ENCODE results near the gene TSPAN32. TPM values are rescaled to one million over a fixed set of nuclear protein-coding genes. Genes with fewer than 3 reads are reported as not detected.

Gene TSPAN32
- total and polyA plus RNA-seq, 4 experiments from 2014 or later = 14.6 to 52.7 (median 45.9) TPM

Other genes starting within 250 kb of the TSPAN32 start
- not detected for gene IGF2, start 162.6 kb upstream of the TSPAN32 start, total RNA-seq
- not detected for gene IGF2, start 162.6 kb upstream of the TSPAN32 start, polyA plus RNA-seq
- not detected for gene INS, start 140.8 kb upstream of the TSPAN32 start, total RNA-seq
- gene INS, start 140.8 kb upstream of the TSPAN32 start, polyA plus RNA-seq = not detected
- gene TH, start 130.2 kb upstream of the TSPAN32 start, total RNA-seq = not detected
- gene TH, start 130.2 kb upstream of the TSPAN32 start, polyA plus RNA-seq = not detected
- under 1 TPM in 1 of 2 experiments, not detected in 1; 0.29 TPM for gene ASCL2, start 31.4 kb upstream of the TSPAN32 start, total RNA-seq
- gene ASCL2, start 31.4 kb upstream of the TSPAN32 start, polyA plus RNA-seq = under 1 TPM in 1 of 2 donors, not detected in 1; 0.57 TPM
- gene C11orf21, start 95 bp upstream of the TSPAN32 start, total RNA-seq = 10 to 100 TPM; 64.5 to 65.6 TPM
- gene C11orf21, start 95 bp upstream of the TSPAN32 start, polyA plus RNA-seq = 10 to 100 TPM in 1 of 2 donors, 1 to 10 TPM in 1; 9.4 to 10.8 TPM
- gene CD81, start 75.3 kb downstream of the TSPAN32 start, total RNA-seq = 100 to 1,000 TPM; 113 to 118 TPM
- gene CD81, start 75.3 kb downstream of the TSPAN32 start, polyA plus RNA-seq = 10 to 100 TPM; 15.2 to 54.1 TPM
- gene TSSC4, start 98.7 kb downstream of the TSPAN32 start, total RNA-seq = 10 to 100 TPM; 58.6 to 65.8 TPM
- gene TSSC4, start 98.7 kb downstream of the TSPAN32 start, polyA plus RNA-seq = 10 to 100 TPM; 54.6 to 79.8 TPM
- gene TRPM5, start 142.5 kb downstream of the TSPAN32 start, total RNA-seq = under 1 TPM; 0.19 to 0.23 TPM
- gene TRPM5, start 142.5 kb downstream of the TSPAN32 start, polyA plus RNA-seq = not detected
- 10 to 100 TPM; 21.4 to 21.6 TPM for gene KCNQ1, start 143.0 kb downstream of the TSPAN32 start, total RNA-seq
- gene KCNQ1, start 143.0 kb downstream of the TSPAN32 start, polyA plus RNA-seq = 10 to 100 TPM in 1 of 2 donors, 1 to 10 TPM in 1; 5.4 to 21.7 TPM